Ascending aorta (tissue), 2 donors: ENCODE data around the gene GCKR. TPM values are rescaled to one million over a fixed set of nuclear protein-coding genes. Genes with fewer than 3 reads are reported as not detected.

Experiments
- DNase-seq, 2 donors: peaks; one replicate each; pipeline ENCODE4 v3.0.0-alpha.2; 2019; ENCODE audit warnings: low spot score in 2 of 2
- H3K27ac ChIP-seq, 2 donors: fragments of 200-600 bp; sonication (generic); one replicate each; pipeline ENCODE4 v1.5.1; 2016 to 2017; ENCODE audit warnings: mild to moderate bottlenecking in 1 of 2
- H3K27me3 ChIP-seq: fragments of 200-600 bp; sonication (generic); one replicate; pipeline ENCODE4 v1.5.1; 2017
- H3K36me3 ChIP-seq, 2 donors: fragments of 200-600 bp; sonication (generic); one replicate each; pipeline ENCODE4 v1.5.1; 2016
- H3K4me1 ChIP-seq, 2 donors: fragments of 200-600 bp; sonication (generic); one replicate each; pipeline ENCODE4 v1.5.1; 2016 to 2017; ENCODE audit warnings: mild to moderate bottlenecking in 1 of 2
- H3K4me3 ChIP-seq, 2 donors: fragments of 200-600 bp; sonication (generic); one replicate each; pipeline ENCODE4 v1.5.1; 2016 to 2017; ENCODE audit warnings: mild to moderate bottlenecking in 1 of 2
- H3K9me3 ChIP-seq, 2 donors: fragments of 200-600 bp; sonication (generic); one replicate each; pipeline ENCODE4 v1.5.1; 2016
- CTCF ChIP-seq, 3 experiments: fragments of 200-600 bp in 2 of 3; fragments of 450-650 bp in 1 of 3; sonication (generic) in 2 of 3; IDR thresholded peaks; one replicate each; pipeline ENCODE4 v1.5.1; 2016 to 2019; ENCODE audit warnings: antibody characterized with exemption in 3 of 3, mild to moderate bottlenecking in 1 of 3, moderate library complexity in 1 of 3
- intact Hi-C: fragments of 100-400 bp; cut with DNase I; formaldehyde crosslinking; loops from one replicate; pipeline ENCODE4 v1.15.1; 2023
- total RNA-seq: library from RNA; depleted of rRNA; stranded (reverse); fragments of >200 nt; gene quantifications from one replicate; pipeline ENCODE4 v1.1.0, GENCODE V29; 2016

GCKR gene
- total RNA-seq, 1 donor from 2014 or later = not detected

- no peaks in the 10 kb centered on the region for H3K27me3 ChIP-seq
- H3K4me3 ChIP-seq = no peak overlapping the region
- no peaks in the 10 kb centered on the region for H3K36me3 ChIP-seq
- intact Hi-C loops = no loop called here
- no peak for DNase-seq
- no peaks in the 10 kb centered on the region for H3K4me1 ChIP-seq
- TF ChIP-seq CTCF (IDR thresholded peaks at IDR 0.05) = no peak
- no peak overlapping the region for H3K27ac ChIP-seq
- H3K9me3 ChIP-seq = peaks cover 16 to 71% of the 10 kb centered on the region in 2 donors
These were observed 76.4 kb downstream of the GCKR start for GRCh38 chr2:27572998-27573429.

Other genes starting within 250 kb of the GCKR start
- 7.6 TPM for gene SLC30A3, start 233.8 kb upstream of the GCKR start, total RNA-seq
- gene DNAJC5G, start 221.4 kb upstream of the GCKR start, total RNA-seq = not detected
- not detected for gene TRIM54, start 214.4 kb upstream of the GCKR start, total RNA-seq
- gene UCN, start 188.4 kb upstream of the GCKR start, total RNA-seq = not detected
- gene MPV17, start 173.7 kb upstream of the GCKR start, total RNA-seq = 239 TPM
- gene GTF3C2, start 140.1 kb upstream of the GCKR start, total RNA-seq = 76.2 TPM
- gene EIF2B4, start 126.5 kb upstream of the GCKR start, total RNA-seq = 34.8 TPM
- gene SNX17, start 126.2 kb upstream of the GCKR start, total RNA-seq = 94.0 TPM
- gene ZNF513, start 116.1 kb upstream of the GCKR start, total RNA-seq = 17.7 TPM
- gene PPM1G, start 87.2 kb upstream of the GCKR start, total RNA-seq = 24.7 TPM
- gene NRBP1, start 68.2 kb upstream of the GCKR start, total RNA-seq = 42.1 TPM
- gene KRTCAP3, start 54.5 kb upstream of the GCKR start, total RNA-seq = not detected
- gene IFT172, start 7.1 kb upstream of the GCKR start, total RNA-seq = 204 TPM
- gene FNDC4, start 1.6 kb upstream of the GCKR start, total RNA-seq = 18.1 TPM
- 64.8 TPM for gene ZNF512, start 86.2 kb downstream of the GCKR start, total RNA-seq
- 8.0 TPM for gene CCDC121, start 132.2 kb downstream of the GCKR start, total RNA-seq
- 13.1 TPM for gene GPN1, start 132.2 kb downstream of the GCKR start, total RNA-seq
- 6.1 TPM for gene SUPT7L, start 166.8 kb downstream of the GCKR start, total RNA-seq
- gene SLC4A1AP, start 167.1 kb downstream of the GCKR start, total RNA-seq = 26.8 TPM